OCI-LY3 (cell line): ENCODE measurements around the gene DEPP1.

Experiments used
- H2AFZ ChIP-seq: fragments of 200-600, 300-600 bp; shearing (Covaris generic); 2 replicates; pipeline ENCODE4 v1.6.0; 2014; ENCODE audit warnings: antibody characterized with exemption, low read depth, low read length
- H3K27ac ChIP-seq: fragments of 200-600, 300-600 bp; sonication (generic); 2 replicates; pipeline ENCODE4 v1.5.1; 2014; ENCODE audit warnings: mild to moderate bottlenecking, low read length, moderate library complexity, mixed read lengths
- H3K27me3 ChIP-seq: fragments of 200-600, 300-600 bp; sonication (generic); 2 replicates; pipeline ENCODE4 v1.6.1; 2014; ENCODE audit warnings: low read depth, low read length, mixed read lengths
- H3K36me3 ChIP-seq: fragments of 200-600, 300-600 bp; sonication (generic); replicated peaks from 2 replicates; pipeline ENCODE3; 2014; ENCODE audit warnings: low read depth, low read length, mixed read lengths
- H3K4me1 ChIP-seq: fragments of 300-600, 200-600 bp; sonication (generic); 2 replicates; pipeline ENCODE4 v1.6.1; 2014; ENCODE audit warnings: low read length, mixed read lengths
- H3K4me2 ChIP-seq: fragments of 200-600, 300-600 bp; sonication (generic); 2 replicates; pipeline ENCODE4 v1.6.1; 2014; ENCODE audit warnings: low read length, mixed read lengths
- H3K4me3 ChIP-seq: fragments of 300-600, 200-600 bp; sonication (generic); 2 replicates; pipeline ENCODE4 v1.5.1; 2014; ENCODE audit warnings: antibody characterized with exemption, mild to moderate bottlenecking, low read length, moderate library complexity
- H3K79me2 ChIP-seq: fragments of 300-600, 200-600 bp; shearing (Covaris generic); 2 replicates; pipeline ENCODE4 v1.6.1; 2014; ENCODE audit warnings: mild to moderate bottlenecking, low read length, mixed read lengths
- H3K9ac ChIP-seq: fragments of 300-600, 200-600 bp; shearing (Covaris generic); 2 replicates; pipeline ENCODE4 v1.6.0; 2014; ENCODE audit warnings: mild to moderate bottlenecking, low read length, moderate library complexity
- H3K9me3 ChIP-seq: fragments of 200-600, 300-600 bp; shearing (Covaris generic); 2 replicates; pipeline ENCODE4 v1.6.1; 2014; ENCODE audit warnings: low read length, mixed read lengths; ENCODE audit not compliant: insufficient read depth
- H4K20me1 ChIP-seq: fragments of 200-600, 300-600 bp; sonication (generic); 2 replicates; pipeline ENCODE4 v1.6.1; 2016; ENCODE audit warnings: low read length, mixed read lengths; ENCODE audit not compliant: insufficient read depth
- CTCF ChIP-seq: fragments of 200-600, 300-600 bp; sonication (generic); IDR thresholded peaks from 2 replicates; pipeline ENCODE4 v1.5.1; 2014; ENCODE audit warnings: antibody characterized with exemption, low read length, low read depth
- EZH2phosphoT487 ChIP-seq: fragments of 200-600 bp; shearing (Covaris generic); IDR thresholded peaks from 2 replicates; pipeline ENCODE4 v1.6.1; 2018; ENCODE audit warnings: antibody characterized with exemption, mixed run types, low read depth

DEPP1 gene

GRCh38 chr10:44998146-44998631 is 19.6 kb upstream of the DEPP1 start:
- H3K27ac ChIP-seq: no peak overlapping the region
- H3K4me2 ChIP-seq: no peak overlapping the region
- H3K9ac ChIP-seq: no peak overlapping the region
- no peaks in the 10 kb centered on the region for H3K27me3 ChIP-seq
- no peak for TF ChIP-seq CTCF
- no peak for TF ChIP-seq EZH2phosphoT487
- H3K4me3 ChIP-seq: no peak overlapping the region
- peaks cover 20% of the 10 kb centered on the region for H3K79me2 ChIP-seq
- no peak overlapping the region for H2AFZ ChIP-seq
- H3K36me3 ChIP-seq: peaks cover 2% of the 10 kb centered on the region
- H3K4me1 ChIP-seq: peaks cover 4% of the 10 kb centered on the region
- no peaks in the 10 kb centered on the region for H3K9me3 ChIP-seq
- H4K20me1 ChIP-seq: no peaks in the 10 kb centered on the region

- H3K4me2 ChIP-seq: no peak overlapping the region
- H3K4me3 ChIP-seq: no peak overlapping the region
- no peak overlapping the region for H3K27ac ChIP-seq
- TF ChIP-seq CTCF: no peak
- no peak for TF ChIP-seq EZH2phosphoT487
- H4K20me1 ChIP-seq: no peaks in the 10 kb centered on the region
- H3K79me2 ChIP-seq: peaks cover 13% of the 10 kb centered on the region
- H3K36me3 ChIP-seq: no peaks in the 10 kb centered on the region
- H3K9me3 ChIP-seq: no peaks in the 10 kb centered on the region
- H3K27me3 ChIP-seq: no peaks in the 10 kb centered on the region
- H3K9ac ChIP-seq: no peak overlapping the region
- H3K4me1 ChIP-seq: peaks cover 4% of the 10 kb centered on the region
- H2AFZ ChIP-seq: no peak overlapping the region
Measured at GRCh38 chr10:44997105-44997748, 18.6 kb upstream of the DEPP1 start.

GRCh38 chr10:44995914-44996669 is 17.5 kb upstream of the DEPP1 start:
- H3K36me3 ChIP-seq: no peaks in the 10 kb centered on the region
- H3K79me2 ChIP-seq: peaks cover 1% of the 10 kb centered on the region; the same call in 1 of the 2 replicates
- no peak overlapping the region for H3K4me2 ChIP-seq
- no peaks in the 10 kb centered on the region for H3K9me3 ChIP-seq
- H2AFZ ChIP-seq: no peak overlapping the region
- H4K20me1 ChIP-seq: no peaks in the 10 kb centered on the region
- TF ChIP-seq EZH2phosphoT487 (no peak), CTCF (no peak)
- no peak overlapping the region for H3K4me3 ChIP-seq
- no peak overlapping the region for H3K27ac ChIP-seq
- peaks cover 4% of the 10 kb centered on the region for H3K4me1 ChIP-seq
- no peak overlapping the region for H3K9ac ChIP-seq
- no peaks in the 10 kb centered on the region for H3K27me3 ChIP-seq

- H3K4me1 ChIP-seq: peaks cover 4% of the 10 kb centered on the region
- no peak overlapping the region for H3K9ac ChIP-seq
- no peaks in the 10 kb centered on the region for H3K79me2 ChIP-seq
- no peak overlapping the region for H2AFZ ChIP-seq
- no peaks in the 10 kb centered on the region for H3K36me3 ChIP-seq
- no peak overlapping the region for H3K4me3 ChIP-seq
- no peak overlapping the region for H3K27ac ChIP-seq
- H3K9me3 ChIP-seq: no peaks in the 10 kb centered on the region
- no peak overlapping the region for H3K4me2 ChIP-seq
- no peak for TF ChIP-seq CTCF
- TF ChIP-seq EZH2phosphoT487: no peak
- H3K27me3 ChIP-seq: no peaks in the 10 kb centered on the region
- H4K20me1 ChIP-seq: no peaks in the 10 kb centered on the region
Measured at GRCh38 chr10:44995581-44995913, 16.9 kb upstream of the DEPP1 start.
